Adrenal gland (tissue), 5 donors: ENCODE data around the gene MOGAT1.
"Not testable (repeated sequence)": the region's sequence is repeated elsewhere in the genome, so short reads cannot be mapped to it uniquely, and the experiment has no call there.

Source experiments
- CTCF ChIP-seq, 6 experiments: fragments of 450-650 bp in 4 of 6; fragments of 200-600 bp in 2 of 6; sonication (generic) in 1 of 6; IDR thresholded peaks; 1 replicate in 5 of 6; 2 replicates in 1 of 6; pipeline versions ENCODE4 v1.5.1 to v1.8.0; 2016 to 2021; ENCODE audit warnings: antibody characterized with exemption in 6 of 6, mild to moderate bottlenecking in 2 of 6, moderate library complexity in 1 of 6
- POLR2A ChIP-seq, 2 donors: fragments of 450-650 bp; IDR thresholded peaks; one replicate each; pipeline ENCODE4 v1.6.1; 2017; ENCODE audit warnings: antibody characterized with exemption in 2 of 2, mild to moderate bottlenecking in 2 of 2, moderate library complexity in 1 of 2
- donor health status: DM: no; HTN: no; CAD: no.

- TF ChIP-seq CTCF, POLR2A (IDR thresholded peaks at IDR 0.05): not testable (repeated sequence)
Observed at GRCh38 chr2:222693413-222693812, 22.0 kb downstream of the MOGAT1 start.
